ENCODE results near the gene ZNF768.

GRCh38 chr16:30527635-30528178, 1.3 kb upstream of the ZNF768 start:
- TF ChIP-seq CTCF (IDR thresholded peaks at IDR 0.05; ENCODE audit: borderline replicate concordance, extremely low read depth, low read length, poor library complexity, severe bottlenecking), result no peak
- TF ChIP-seq EZH2 (IDR thresholded peaks at IDR 0.05; ENCODE audit: borderline replicate concordance, low read depth, low read length, severe bottlenecking), result no peak
